ENCODE data around the gene RNF44.

Gene RNF44

GRCh38 chr5:176536902-176537553 lies at the start of gene RNF44:
TSS of gene RNF44 (minus strand) at chr5:176537402. CDS start at chr5:176532472, 4,930 bp downstream.
- H3K4me3 ChIP-seq (ENCODE audit: low read length) = peak within 1 kb of the TSS; percentile 99
- peak; percentile 92 for DNase-seq (ENCODE audit: low read depth)
- no peak for TF ChIP-seq CTCF (conservative IDR thresholded peaks at IDR 0.05; ENCODE audit: low read depth, low read length)

GRCh38 chr5:176583076-176583475 lies 45.9 kb upstream of the RNF44 start:
- H3K4me3 ChIP-seq (ENCODE audit: low read length) = no peak overlapping the region

GRCh38 chr5:176581361-176581760 lies 44.2 kb upstream of the RNF44 start:
- no peak for TF ChIP-seq CTCF (conservative IDR thresholded peaks at IDR 0.05; ENCODE audit: low read depth, low read length)
- H3K4me3 ChIP-seq (ENCODE audit: low read length) = no peak overlapping the region
- no peak for DNase-seq (ENCODE audit: low read depth)

More at GRCh38 chr5:176583076-176583475, 45.9 kb upstream of the RNF44 start:
- TF ChIP-seq CTCF (conservative IDR thresholded peaks at IDR 0.05; ENCODE audit: low read depth, low read length) = no peak
- no peak for DNase-seq (ENCODE audit: low read depth)

- no peak for TF ChIP-seq CTCF (conservative IDR thresholded peaks at IDR 0.05; ENCODE audit: low read depth, low read length)
- no peak overlapping the region for H3K4me3 ChIP-seq (ENCODE audit: low read length)
- no peak for DNase-seq (ENCODE audit: low read depth)
These were observed 42.1 kb upstream of the RNF44 start for GRCh38 chr5:176579323-176579722.

GRCh38 chr5:176578391-176578808 lies 41.2 kb upstream of the RNF44 start:
- peak; percentile 23 for DNase-seq (ENCODE audit: low read depth)
- peak; percentile 78 for TF ChIP-seq CTCF (conservative IDR thresholded peaks at IDR 0.05; ENCODE audit: low read depth, low read length)
- no peak overlapping the region for H3K4me3 ChIP-seq (ENCODE audit: low read length)

GRCh38 chr5:176577312-176578176 lies 40.3 kb upstream of the RNF44 start:
- no peak for DNase-seq (ENCODE audit: low read depth)
- no peak overlapping the region for H3K4me3 ChIP-seq (ENCODE audit: low read length)
- TF ChIP-seq CTCF (conservative IDR thresholded peaks at IDR 0.05; ENCODE audit: low read depth, low read length) = no peak
